Epidermal melanocyte (primary cell): ENCODE measurements around the gene CAMK2B.
"Not testable (repeated sequence)": the region's sequence is repeated elsewhere in the genome, so short reads cannot be mapped to it uniquely, and the experiment has no call there.

ENCODE experiments used
- DNase-seq: peaks from one replicate; pipeline ENCODE4 v3.0.0; 2011; ENCODE audit warnings: low spot score; ENCODE audit not compliant: insufficient read length

Gene CAMK2B

DNA sequence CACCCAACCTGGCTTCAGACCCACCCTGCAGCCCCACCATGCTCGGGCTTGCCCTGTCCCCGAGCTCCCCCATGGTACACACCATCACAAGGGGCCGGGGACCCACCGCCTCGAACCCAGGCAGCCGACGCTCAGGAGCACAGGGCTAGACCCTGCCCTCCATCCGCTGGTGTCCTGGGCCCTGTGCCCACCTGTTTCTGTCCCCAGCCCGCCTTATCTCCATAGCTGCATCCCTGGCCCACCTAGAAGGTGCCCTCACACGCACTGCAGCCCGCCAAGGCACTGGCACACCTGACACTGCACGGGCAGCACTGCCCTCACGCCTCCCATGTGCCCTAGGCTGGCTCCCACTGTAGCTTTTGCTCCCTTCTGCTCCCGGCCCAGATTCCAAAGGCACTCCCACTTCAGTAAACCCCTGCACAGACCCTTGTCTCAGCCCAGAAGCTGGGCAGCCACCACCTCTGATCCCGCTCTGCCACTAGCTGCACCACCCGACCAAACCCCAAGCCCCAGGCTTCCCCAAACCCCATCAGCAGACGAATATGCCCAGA, 107.5 kb downstream of the CAMK2B start:
- no peak for DNase-seq

- no peak for DNase-seq
These were observed 108.1 kb downstream of the CAMK2B start for GRCh38 chr7:44217223-44217714.

GRCh38 chr7:44216521-44217222, 108.7 kb downstream of the CAMK2B start:
- no peak for DNase-seq

GRCh38 chr7:44216019-44216418, 109.4 kb downstream of the CAMK2B start:
- no peak for DNase-seq

DNA sequence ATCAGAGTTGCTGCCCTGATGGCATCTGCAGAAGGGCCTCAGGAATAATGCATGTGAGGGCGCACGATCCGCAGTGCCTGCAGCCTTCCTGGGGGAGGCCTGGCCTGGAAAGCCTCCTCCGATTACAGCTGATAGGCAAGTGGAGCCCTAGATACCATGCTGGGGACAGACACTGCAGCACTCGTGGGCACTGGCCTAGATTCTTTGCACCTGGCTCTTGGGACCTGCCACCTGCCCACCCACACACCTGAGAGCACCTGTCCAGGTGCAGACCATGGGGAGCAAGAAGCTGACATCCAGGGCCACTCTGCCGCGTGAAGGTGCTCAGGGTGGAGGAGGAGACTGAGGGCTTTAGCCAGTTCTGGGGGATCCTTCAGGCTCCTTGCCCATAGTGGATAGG, 109.9 kb downstream of the CAMK2B start:
- DNase-seq, result no peak

DNA sequence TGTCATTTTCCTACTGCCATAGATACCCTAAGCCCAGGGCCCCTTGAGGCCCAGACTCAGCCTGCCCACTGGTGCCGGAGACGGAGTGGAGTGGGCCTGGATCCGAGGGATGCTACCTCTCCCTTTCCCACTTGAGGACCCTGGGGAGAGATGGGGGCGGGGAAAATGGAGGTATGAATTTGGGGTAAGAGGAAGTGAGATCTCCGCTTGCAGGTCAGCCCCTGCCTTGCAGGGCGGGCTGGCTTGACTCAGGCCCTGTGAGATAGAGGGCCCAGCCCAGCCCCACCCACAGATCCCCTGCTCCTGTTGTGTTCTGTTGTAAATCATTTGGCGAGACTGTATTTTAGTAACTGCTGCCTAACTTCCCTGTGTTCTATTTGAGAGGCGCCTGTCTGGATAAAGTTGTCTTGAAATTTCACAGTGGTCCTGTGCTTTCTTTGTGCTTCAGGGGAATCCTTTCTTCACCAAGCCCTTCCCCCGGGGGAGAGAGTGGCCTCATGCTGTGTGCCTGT, 111.5 kb downstream of the CAMK2B start:
- DNase-seq, result no peak

DNA sequence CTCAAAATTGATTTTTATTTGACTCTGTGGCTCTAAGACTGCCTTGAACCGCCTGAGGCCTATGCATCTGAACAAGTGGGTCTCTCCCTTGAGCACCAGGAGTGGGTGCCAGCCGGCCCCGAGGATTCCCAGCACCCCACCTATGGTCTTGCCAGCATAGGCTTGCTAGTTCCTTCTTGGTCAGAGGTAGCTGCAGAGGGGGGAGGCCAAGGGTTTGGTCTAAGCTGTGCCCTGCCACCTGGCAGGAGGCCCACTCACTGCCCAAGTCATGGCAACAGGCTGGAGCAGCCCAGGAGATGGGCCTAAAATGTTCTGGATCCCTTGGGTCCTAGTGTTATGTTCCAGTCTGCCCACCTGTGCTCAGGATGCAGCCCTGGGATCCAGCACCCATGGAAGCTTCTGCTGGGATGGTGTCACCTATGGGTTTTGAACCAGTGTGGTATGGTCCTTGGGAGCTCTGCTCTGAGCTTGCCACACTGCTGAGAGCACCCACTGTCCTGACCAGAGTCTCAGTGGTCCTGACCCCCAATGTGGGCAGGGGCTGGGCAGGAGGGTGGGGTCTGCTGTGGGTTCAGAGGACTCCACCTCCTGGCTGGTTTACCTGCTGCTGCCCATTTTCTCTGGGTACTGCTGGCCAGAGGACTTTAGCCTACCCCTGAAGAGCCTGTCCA, 112.1 kb downstream of the CAMK2B start:
- DNase-seq, result no peak

GRCh38 chr7:44212581-44213184, 112.7 kb downstream of the CAMK2B start:
- DNase-seq, result no peak

- peak; percentile 92 for DNase-seq
These were observed 113.4 kb downstream of the CAMK2B start for GRCh38 chr7:44212018-44212417.

- DNase-seq, result no peak
These were observed 114.2 kb downstream of the CAMK2B start for GRCh38 chr7:44211126-44211675.

GRCh38 chr7:44210107-44210506, 115.3 kb downstream of the CAMK2B start:
- no peak for DNase-seq

- DNase-seq, result no peak
These were observed 117.3 kb downstream of the CAMK2B start for GRCh38 chr7:44208085-44208484.

DNA sequence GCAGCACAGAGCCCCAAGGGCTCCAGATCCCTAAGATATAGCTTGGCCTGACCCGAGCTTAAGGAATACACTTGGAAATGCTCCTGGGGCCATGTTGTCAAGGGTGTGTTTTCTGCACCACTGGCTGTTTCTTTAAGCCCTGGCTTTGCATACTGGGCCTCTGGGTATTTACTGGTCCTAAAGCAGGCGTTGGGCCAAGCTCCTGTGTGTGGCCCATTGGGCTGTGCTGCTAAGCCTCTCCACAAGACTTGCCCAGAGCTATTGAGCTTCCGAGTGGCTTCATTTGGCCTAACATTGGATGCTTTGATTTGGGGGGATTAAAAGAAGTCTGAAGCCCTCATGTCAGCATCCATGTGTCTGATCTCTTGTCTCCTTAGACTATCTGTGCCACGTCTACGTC, 119.4 kb downstream of the CAMK2B start:
- DNase-seq, result no peak

GRCh38 chr7:44201813-44202212, 123.6 kb downstream of the CAMK2B start:
- no peak for DNase-seq

GRCh38 chr7:44200699-44201461, 124.5 kb downstream of the CAMK2B start, which contains the start of gene YKT6:
Gene YKT6, plus strand, starts transcription at chr7:44200978. Its CDS starts 158 bp downstream, at chr7:44201136.
- peak; percentile 100 for DNase-seq

DNA sequence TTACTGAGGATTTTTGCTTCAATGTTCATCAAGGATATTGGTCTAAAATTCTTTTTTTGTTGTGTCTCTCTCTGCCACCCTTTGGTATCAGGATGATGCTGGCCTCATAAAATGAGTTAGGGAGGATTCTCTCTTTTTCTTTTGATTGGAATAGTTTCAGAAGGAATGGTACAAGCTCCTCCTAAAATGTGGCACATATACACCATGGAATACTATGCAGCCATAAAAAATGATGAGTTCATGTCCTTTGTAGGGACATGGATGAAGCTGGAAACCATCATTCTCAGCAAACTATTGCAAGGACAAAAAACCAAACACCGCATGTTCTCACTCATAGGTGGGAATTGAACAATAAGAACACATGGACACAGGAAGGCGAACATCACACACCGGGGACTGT, 125.2 kb downstream of the CAMK2B start:
- DNase-seq, result not testable (repeated sequence)

DNA sequence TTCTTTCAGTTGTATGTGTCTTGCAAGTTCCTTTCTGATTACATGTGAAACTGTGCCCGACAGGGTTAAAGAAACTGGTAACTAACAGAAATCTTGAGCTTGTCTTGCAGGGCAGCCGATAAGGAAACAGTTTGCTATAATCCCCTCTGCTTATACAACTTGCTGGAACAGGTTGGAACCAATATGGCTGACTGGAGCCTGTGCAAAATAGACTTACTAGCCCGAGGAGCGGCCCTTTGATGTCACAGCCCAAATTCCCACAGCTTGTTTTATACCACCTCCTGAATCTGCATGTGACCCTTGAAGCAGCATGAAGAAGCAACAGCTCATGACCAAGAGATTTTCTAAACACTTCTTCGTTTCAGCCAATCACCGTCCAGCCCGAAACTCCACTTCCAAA, 127.9 kb downstream of the CAMK2B start:
- DNase-seq, result no peak

- peak; percentile 84 for DNase-seq
These were observed 128.9 kb downstream of the CAMK2B start for GRCh38 chr7:44196450-44196872.

- no peak for DNase-seq
These were observed 129.5 kb downstream of the CAMK2B start for GRCh38 chr7:44195889-44196288.

DNA sequence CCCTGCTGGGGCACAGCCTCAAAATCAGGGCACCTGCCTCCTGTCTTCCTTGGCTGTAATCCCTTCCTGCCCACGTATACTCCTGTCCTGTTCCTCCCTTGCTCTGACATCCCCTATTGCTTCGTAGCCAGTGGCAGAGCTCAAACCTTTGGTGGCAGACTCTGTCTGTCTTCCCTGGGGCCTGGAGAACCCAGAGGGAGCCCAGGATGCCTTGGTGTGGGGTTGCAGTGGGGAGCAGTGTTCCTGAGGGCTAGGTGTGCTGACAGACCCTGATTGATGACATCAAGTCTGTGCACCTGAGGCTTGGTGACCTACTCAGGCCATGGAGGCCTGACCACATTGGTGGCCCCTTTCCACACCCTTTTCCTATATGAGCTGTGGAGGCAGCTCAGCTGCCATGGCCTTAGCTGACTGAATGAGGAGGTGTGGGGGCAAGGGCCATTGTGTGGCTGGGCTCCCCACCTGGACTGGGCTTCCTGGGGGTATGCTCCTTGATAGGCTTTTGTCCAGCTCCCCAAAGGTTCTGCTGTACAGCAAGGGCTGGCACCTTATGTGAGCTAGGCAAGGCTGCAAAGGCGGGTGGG, 130.7 kb downstream of the CAMK2B start:
- DNase-seq, result no peak
